Lower leg skin (tissue), 4 donors: ENCODE data around the gene KSR2. TPM values are rescaled to one million over a fixed set of nuclear protein-coding genes. Genes with fewer than 3 reads are reported as not detected.

Experiments used
- DNase-seq, 2 donors: peaks; one replicate each; pipeline ENCODE4 v3.0.0-alpha.2; 2019; ENCODE audit warnings: low spot score in 2 of 2
- H3K4me3 ChIP-seq: fragments of 200-600 bp; sonication (generic); 2 replicates; pipeline ENCODE4 v1.5.1; 2017; ENCODE audit warnings: mild to moderate bottlenecking, low read depth; ENCODE audit not compliant: poor library complexity, severe bottlenecking
- CTCF ChIP-seq, 3 donors: fragments of 450-650 bp; IDR thresholded peaks; one replicate each; pipeline ENCODE4 v1.5.1; 2016; ENCODE audit warnings: antibody characterized with exemption in 3 of 3, mild to moderate bottlenecking in 3 of 3, moderate library complexity in 2 of 3
- POLR2A ChIP-seq, 2 donors: fragments of 450-650 bp; IDR thresholded peaks; one replicate each; pipeline ENCODE4 v1.6.1; 2016 to 2017; ENCODE audit warnings: antibody characterized with exemption in 2 of 2, mild to moderate bottlenecking in 1 of 2, moderate library complexity in 1 of 2
- WGBS, 2 donors: methylation state at CpG; one replicate each; pipeline ENCODE4 v1.1.5; 2018; 5-methylcytosine and 5-hydroxymethylcytosine counted together
- intact Hi-C: fragments of 100-400 bp; cut with DNase I; formaldehyde crosslinking; loops from one replicate; pipeline ENCODE4 v1.15.0; 2023; ENCODE audit warnings: low total_unique reads
- total RNA-seq, 4 donors: library from RNA; depleted of rRNA; stranded (reverse); fragments of >200 nt; gene quantifications; one replicate each; pipeline ENCODE4 v1.1.0, GENCODE V29; 2016

Gene KSR2
- total RNA-seq, 4 donors from 2014 or later = 0.17 to 0.84 (median 0.35) TPM

- WGBS, 2 donors = 67 to 73% methylated on average over 10 of the region's 10 CpGs
- TF ChIP-seq POLR2A (IDR thresholded peaks at IDR 0.05) = no peak
- TF ChIP-seq CTCF (IDR thresholded peaks at IDR 0.05) = no peak
- intact Hi-C loops = no loop called here
- H3K4me3 ChIP-seq = no peak overlapping the region
- no peak for DNase-seq
These were observed 482.6 kb downstream of the KSR2 start for GRCh38 chr12:117485984-117486839.

GRCh38 chr12:117484901-117485300 lies 483.9 kb downstream of the KSR2 start:
- TF ChIP-seq POLR2A (IDR thresholded peaks at IDR 0.05) = no peak
- no peak for TF ChIP-seq CTCF (IDR thresholded peaks at IDR 0.05)
- no peak for DNase-seq
- WGBS, 2 donors = 73 to 76% methylated on average over 3 of the region's 3 CpGs
- no peak overlapping the region for H3K4me3 ChIP-seq
- intact Hi-C loops = loop anchor here (5.0 kb wide), 1 partner anchor 952 kb away; no protein-coding TSS in a partner anchor

- no peak overlapping the region for H3K4me3 ChIP-seq
- DNase-seq = no peak
- intact Hi-C loops = loop anchor here (5.0 kb wide), 1 partner anchor 954 kb away; no protein-coding TSS in a partner anchor
- no peak for TF ChIP-seq CTCF (IDR thresholded peaks at IDR 0.05)
- TF ChIP-seq POLR2A (IDR thresholded peaks at IDR 0.05) = no peak
- WGBS, 2 donors = 86 to 88% methylated on average over 5 of the region's 5 CpGs
These were observed 485.3 kb downstream of the KSR2 start for GRCh38 chr12:117483501-117483900.

GRCh38 chr12:117481470-117481869 lies 487.3 kb downstream of the KSR2 start:
- H3K4me3 ChIP-seq = no peak overlapping the region
- TF ChIP-seq POLR2A (IDR thresholded peaks at IDR 0.05) = no peak
- no peak for TF ChIP-seq CTCF (IDR thresholded peaks at IDR 0.05)
- intact Hi-C loops = loop anchor here (5.0 kb wide), 1 partner anchor 956 kb away; no protein-coding TSS in a partner anchor
- WGBS, 2 donors = 83 to 91% methylated on average over 1 of the region's 1 CpG
- DNase-seq = no peak

GRCh38 chr12:117476341-117476740 lies 492.4 kb downstream of the KSR2 start:
- no peak for DNase-seq
- 95 to 96% methylated on average over 4 to 7 of the region's 7 CpGs for WGBS, 2 donors
- H3K4me3 ChIP-seq = no peak overlapping the region
- intact Hi-C loops = no loop called here
- TF ChIP-seq CTCF (IDR thresholded peaks at IDR 0.05) = no peak
- no peak for TF ChIP-seq POLR2A (IDR thresholded peaks at IDR 0.05)
